MV-4-11 (cell line): Measurements from ENCODE around the gene SACM1L.

Experiments
- DNase-seq: peaks from one replicate; lab custom pipeline; 2025; lab: John Stamatoyannopoulos, UW

SACM1L gene

GRCh38 chr3:45771831-45772230, 82.6 kb downstream of the SACM1L start:
- DNase-seq, result no peak

GRCh38 chr3:45772341-45773035, 83.3 kb downstream of the SACM1L start:
- DNase-seq, result no peak

- no peak for DNase-seq
Measured at GRCh38 chr3:45773072-45773471, 83.9 kb downstream of the SACM1L start.

DNA sequence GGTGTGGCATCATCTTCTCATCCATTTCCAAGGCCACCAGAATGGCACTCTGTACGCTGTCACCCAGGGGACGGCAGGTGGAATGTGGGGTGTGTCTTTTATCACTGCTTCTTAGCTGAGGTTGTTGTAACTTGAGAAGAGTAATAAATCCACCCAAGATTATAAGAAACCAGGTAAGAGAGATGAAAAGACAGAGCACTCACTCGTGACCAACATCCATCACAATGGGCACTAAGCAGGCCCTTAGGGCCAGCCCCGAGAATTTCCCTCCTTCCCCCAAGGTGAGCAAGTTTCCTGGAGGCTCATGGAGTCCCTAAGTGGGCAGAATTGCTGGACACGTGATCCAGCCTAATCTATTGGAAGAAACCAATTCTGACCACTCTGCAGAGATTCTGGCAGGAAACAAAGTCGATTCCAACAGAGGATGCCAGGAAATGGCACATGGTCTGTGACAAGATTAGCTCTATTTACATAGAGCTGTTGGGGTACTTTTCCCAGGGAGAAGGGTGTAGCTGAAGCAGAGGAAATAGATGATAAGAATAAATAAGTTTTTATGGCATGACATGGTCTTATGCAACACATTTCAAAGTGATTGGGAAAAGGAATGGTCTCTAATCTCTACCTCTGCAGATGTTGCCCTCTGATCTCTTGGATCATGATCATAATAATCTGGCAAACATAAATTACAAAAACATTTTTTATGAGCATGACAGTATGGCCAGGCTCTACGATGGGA, 84.7 kb downstream of the SACM1L start:
- DNase-seq, result no peak

DNA sequence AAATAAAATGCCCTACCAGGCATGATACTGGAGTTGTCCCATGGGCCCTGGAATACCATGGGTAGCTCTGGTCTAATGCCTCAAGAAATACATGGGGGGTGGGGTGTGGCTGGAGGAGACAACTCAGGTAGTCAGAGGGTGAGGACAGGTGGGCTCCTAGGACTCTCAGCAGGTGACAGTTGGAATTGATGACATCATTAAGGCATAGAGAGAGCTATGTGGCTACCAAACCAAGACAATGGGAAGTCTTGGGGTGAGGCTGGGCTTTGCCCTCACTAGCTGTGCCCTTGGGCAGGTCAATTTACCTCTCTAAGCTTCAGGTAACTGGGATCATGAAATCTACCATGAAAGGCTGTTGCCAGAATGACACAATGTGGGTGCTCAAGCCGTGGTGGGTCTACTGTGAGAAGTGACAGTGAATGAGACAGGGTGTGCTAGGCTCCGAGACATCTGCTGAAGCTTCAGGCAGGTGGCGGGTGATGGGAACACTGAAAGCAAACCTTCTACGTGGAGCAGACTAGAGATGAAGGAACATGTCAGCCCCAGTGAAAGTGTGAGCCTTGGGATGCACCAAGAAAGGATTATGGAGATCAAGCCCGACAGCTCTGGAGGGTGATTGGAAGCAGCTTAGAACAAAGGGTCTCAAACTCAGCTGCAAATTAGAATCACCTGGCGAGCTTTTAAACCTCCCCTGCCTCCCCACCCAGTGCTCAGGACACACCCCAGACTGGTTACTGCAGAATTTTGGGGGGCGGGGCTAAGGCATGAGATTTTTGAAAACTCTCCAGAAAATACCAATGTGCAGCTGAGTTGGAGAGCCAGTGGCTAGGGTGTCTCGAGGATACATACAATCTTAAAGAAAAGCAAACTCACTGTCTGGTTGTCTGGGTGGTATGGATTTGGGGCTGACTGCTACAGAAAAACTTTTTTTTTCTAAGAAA, 85.7 kb downstream of the SACM1L start:
- DNase-seq, result no peak

DNA sequence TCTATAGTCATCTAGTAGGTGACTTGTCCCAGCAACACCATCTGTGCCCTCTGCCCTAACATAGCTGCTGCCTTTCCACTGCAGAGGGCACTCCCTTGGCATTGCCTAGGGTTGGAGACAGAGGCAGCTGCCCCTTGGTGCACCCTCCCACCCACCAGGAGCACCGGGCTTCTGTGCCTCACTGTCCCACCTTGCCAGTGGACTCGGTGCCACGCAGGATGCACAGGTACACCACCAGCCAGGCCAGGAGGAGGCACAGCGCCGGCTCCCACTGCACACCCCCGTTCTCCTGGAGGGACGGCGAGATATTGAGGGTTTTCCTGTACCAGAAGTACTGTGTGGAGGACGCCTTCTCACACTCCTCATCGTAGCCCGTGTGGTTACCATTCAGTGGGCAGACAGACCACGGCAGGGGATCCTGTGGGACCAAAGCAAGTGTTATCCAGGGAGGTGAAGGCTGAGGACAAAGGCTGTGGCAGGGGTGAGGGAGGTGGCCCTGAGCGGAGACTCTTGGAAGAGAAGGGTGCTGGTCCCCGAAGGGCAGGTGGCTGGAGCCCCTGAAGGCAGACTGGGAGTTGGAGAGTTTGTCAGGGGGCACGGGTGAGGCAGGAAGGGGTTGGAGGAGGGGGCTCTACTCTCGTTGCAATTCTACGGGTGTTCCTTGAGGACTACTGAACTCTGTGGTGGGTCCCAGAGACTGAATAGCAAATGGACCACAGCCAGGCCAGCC, 86.5 kb downstream of the SACM1L start:
- no peak for DNase-seq

- DNase-seq, result no peak
Measured at GRCh38 chr3:45776301-45776595, 87.1 kb downstream of the SACM1L start.

DNA sequence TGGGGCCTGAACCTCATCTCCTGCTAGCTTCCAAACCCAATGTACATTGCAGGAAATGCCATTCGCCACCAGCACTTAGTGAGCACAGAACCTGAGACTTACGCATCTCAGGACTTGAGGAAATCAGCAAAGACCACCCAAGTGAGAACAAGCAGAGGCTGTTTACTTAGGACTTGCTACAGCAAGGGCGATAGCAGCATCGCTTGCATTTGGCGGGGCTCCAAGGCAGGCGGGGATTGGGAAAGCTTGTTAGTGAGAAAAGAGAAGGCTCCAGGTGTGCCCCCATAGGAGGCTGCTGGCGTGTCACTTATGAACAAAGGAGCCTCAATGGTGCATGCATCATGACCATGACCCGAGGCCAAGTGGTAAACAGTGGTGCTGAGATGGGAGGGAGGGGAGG, 87.4 kb downstream of the SACM1L start:
- DNase-seq, result no peak

DNA sequence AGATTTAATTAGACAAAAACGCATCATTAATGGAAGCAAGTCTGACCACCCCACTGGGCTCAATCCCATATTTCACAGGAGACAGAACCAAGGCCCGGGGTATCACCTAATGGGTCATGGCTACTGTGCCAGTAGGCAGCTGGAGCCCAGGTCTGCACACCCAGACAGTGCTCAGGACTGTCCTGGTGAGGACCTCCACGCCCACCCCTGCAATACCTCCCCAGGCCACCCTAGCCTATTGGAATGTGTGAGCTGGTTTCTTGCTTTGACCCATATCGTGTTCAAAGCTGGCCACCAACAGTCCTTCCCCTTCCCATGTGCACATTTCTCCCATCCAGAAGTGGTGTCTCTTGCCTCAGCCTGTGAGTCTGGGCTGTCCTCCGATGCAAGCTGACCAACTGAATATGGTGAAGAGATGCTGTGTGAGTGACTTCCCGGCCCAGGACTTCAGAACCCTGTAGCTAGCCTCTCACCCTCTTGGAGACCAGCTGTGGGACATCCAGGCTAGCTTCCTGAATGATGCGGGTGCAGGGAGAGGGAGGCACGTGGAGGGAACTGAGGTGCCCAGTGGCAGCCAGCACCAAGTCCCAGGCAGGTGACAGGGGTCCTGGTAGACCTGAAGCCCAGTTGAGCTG, 88.0 kb downstream of the SACM1L start:
- DNase-seq, result no peak

DNA sequence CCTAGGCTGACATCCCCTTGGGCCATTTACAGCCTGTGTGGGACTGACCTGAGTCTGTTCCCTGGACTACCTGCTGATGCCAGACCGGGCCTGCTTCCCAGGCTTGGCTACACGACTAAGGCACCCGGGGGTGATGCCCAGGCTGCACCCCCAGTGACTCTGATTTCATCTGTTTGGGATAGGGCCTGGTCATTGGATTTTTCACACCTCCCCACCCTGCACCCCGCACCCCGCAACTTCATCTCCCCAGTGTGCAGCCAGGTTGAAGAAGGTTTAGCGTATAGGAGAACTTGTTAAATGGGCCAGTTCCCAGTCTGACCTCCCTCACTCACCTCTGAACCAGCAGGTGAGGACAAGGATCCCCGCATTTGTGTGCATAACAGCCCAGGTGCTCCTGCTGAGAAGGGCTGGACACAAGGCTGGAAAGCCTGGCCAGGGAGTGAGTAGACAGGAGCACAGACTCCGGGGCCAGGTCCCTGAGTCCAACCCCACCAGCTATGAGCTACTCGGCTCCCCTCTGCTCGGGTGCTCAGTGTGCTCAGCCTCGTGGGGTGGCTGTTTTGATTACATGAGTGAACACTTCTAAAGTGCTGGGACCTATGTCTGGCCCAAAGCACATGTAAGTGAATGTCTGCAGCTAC, 88.7 kb downstream of the SACM1L start:
- DNase-seq, result no peak

DNA sequence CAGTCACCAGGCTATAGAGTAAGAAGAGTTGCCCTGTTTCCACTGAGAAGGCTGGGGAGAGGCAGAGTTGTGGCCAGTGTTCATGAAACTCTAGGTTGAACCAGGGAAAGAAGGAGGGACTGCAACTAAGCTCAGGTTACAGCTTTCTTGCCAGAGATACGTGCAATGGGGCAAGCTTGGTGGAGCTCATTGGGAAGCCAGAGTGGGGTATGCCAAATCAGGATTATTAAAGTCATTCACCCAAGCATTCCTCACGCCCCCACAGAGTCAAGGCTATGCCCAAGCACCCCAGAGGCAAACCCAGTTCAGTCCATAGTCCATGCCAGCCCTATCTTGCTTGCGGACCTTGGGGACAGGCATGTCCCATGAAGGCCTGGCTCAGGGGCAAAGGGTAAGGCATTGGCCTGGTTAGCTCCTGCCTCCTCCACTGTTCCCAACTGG, 89.6 kb downstream of the SACM1L start:
- DNase-seq, result no peak

- no peak for DNase-seq
Measured at GRCh38 chr3:45779746-45780735, 90.8 kb downstream of the SACM1L start.

DNA sequence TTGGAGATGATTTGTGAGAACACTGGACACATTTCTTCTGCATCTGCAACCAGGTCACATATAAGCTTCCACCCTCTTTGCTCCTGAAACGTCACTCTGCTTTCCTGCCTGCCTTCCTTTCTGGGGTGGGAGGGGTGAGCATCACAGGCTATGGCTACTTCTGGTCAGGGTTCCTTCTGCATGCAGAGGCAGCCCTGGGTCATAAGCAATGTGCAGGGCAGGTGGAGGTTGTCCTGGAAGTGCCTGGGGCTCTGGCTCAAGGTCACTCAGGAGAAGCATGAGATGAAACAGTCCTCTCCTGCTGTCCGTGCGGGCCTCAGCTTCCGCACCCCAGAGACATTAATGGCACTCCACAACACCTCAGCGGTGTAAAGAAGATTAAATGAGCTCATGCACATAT, 92.1 kb downstream of the SACM1L start:
- DNase-seq, result no peak

- DNase-seq, result no peak
Measured at GRCh38 chr3:45781841-45782240, 92.6 kb downstream of the SACM1L start.

DNA sequence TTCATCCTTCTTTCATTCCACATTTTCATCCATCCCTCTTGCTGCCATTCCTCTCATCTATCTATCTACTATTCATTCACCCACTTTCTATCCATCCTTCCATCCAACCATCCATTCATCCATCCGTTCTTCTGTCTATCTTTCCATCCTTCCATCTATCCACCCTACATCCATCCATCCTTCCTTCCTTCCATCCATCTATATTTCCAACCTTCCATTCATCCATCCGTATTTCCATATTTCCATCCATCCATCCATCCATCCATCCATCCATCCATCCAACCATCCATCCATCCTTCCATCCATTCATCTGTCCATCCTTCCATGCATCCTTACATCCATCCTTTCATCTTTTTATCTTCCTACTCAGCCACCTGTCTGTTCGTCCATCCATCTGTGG, 93.2 kb downstream of the SACM1L start:
- no peak for DNase-seq

GRCh38 chr3:45783667-45784066, 94.5 kb downstream of the SACM1L start:
- no peak for DNase-seq

GRCh38 chr3:45785605-45786150, 96.5 kb downstream of the SACM1L start:
- DNase-seq, result no peak

- DNase-seq, result no peak
Measured at GRCh38 chr3:45786801-45787495, 97.8 kb downstream of the SACM1L start.

GRCh38 chr3:45787551-45787950, 98.4 kb downstream of the SACM1L start:
- no peak for DNase-seq
